ENCODE data around the gene SEMA4D.

- TF ChIP-seq CTCF (conservative IDR thresholded peaks at IDR 0.05; ENCODE audit: low read length) (no peak), EZH2phosphoT487 (IDR thresholded peaks at IDR 0.05; ENCODE audit: borderline replicate concordance) (no peak)
Observed at GRCh38 chr9:89353989-89354388, 143.9 kb downstream of the SEMA4D start.
